Measurements from ENCODE around the gene SOBP. TPM values are rescaled to one million over a fixed set of nuclear protein-coding genes. Genes with fewer than 3 reads are reported as not detected.

The SOBP gene
- total RNA-seq, 1 experiment from 2014 or later = 10.1 TPM

GRCh38 chr6:107667790-107668189 lies 177.9 kb downstream of the SOBP start:
- ChIA-PET POLR2A (no interaction called here), CTCF (interaction anchor here (1.2 kb wide), 1 partner anchor 208 kb away, joined by 3 read pairs; the partner anchor contains the start of gene PDSS2)
- Mint-ChIP-seq H3K27ac (no peak overlapping the region), H3K27me3 (ENCODE audit: low read depth) (no peaks in the 10 kb centered on the region; the same call in 1 of the 2 replicates), H3K9me3 (no peaks in the 10 kb centered on the region), H3K36me3 (no peaks in the 10 kb centered on the region), H3K4me1 (peaks cover 54% of the 10 kb centered on the region), H3K4me3 (no peak overlapping the region)
- no peak for DNase-seq (ENCODE audit: low spot score)
- no peak for ATAC-seq
- no peak for TF ChIP-seq MYBL2 (CRISPR knock-in tag; IDR thresholded peaks at IDR 0.05)
- no peak for TF ChIP-seq ARID4B (CRISPR knock-in tag; IDR thresholded peaks at IDR 0.05; ENCODE audit: borderline replicate concordance)
- TF ChIP-seq E2F4 (CRISPR knock-in tag; IDR thresholded peaks at IDR 0.05; ENCODE audit: borderline replicate concordance, low read depth) = no peak
- TF ChIP-seq GRHL2 (CRISPR knock-in tag; IDR thresholded peaks at IDR 0.05; ENCODE audit: insufficient replicate concordance, severe bottlenecking) = no peak
- TF ChIP-seq AFF4 (CRISPR knock-in tag; IDR thresholded peaks at IDR 0.05; ENCODE audit: borderline replicate concordance) = no peak
- TF ChIP-seq HMGXB4 (CRISPR knock-in tag; IDR thresholded peaks at IDR 0.05) = no peak
- TF ChIP-seq ZNF416 (CRISPR knock-in tag; IDR thresholded peaks at IDR 0.05) = no peak
- no peak for TF ChIP-seq ESRRA (CRISPR knock-in tag; IDR thresholded peaks at IDR 0.05; ENCODE audit: borderline replicate concordance)
- TF ChIP-seq TEAD4 (CRISPR knock-in tag; IDR thresholded peaks at IDR 0.05) = no peak
- no peak for TF ChIP-seq ZNF219 (CRISPR knock-in tag; IDR thresholded peaks at IDR 0.05; ENCODE audit: borderline replicate concordance)
- no peak for TF ChIP-seq FOXJ3 (CRISPR knock-in tag; IDR thresholded peaks at IDR 0.05; ENCODE audit: borderline replicate concordance)
- no peak for TF ChIP-seq FOXP4 (CRISPR knock-in tag; IDR thresholded peaks at IDR 0.05)
- TF ChIP-seq SMAD3 (CRISPR knock-in tag; IDR thresholded peaks at IDR 0.05; ENCODE audit: borderline replicate concordance) = no peak
- TF ChIP-seq USF1 (CRISPR knock-in tag; IDR thresholded peaks at IDR 0.05) = no peak
- TF ChIP-seq ERG (CRISPR knock-in tag; IDR thresholded peaks at IDR 0.05) = no peak
- TF ChIP-seq GABPB1 (CRISPR knock-in tag; IDR thresholded peaks at IDR 0.05) = no peak

Measured in WTC11 (cell line).